Psoas muscle (tissue), 8 donors: Measurements from ENCODE around the gene CHRM2. TPM values are rescaled to one million over a fixed set of nuclear protein-coding genes. Genes with fewer than 3 reads are reported as not detected.

ENCODE experiments used
- ATAC-seq, 4 donors: fragments of 200-7000 bp; cut with Tn5 transposase; one replicate each; pipeline ENCODE4 v1.9.1; 2020; ENCODE audit warnings: moderate library complexity in 3 of 4, mild to moderate bottlenecking in 2 of 4
- DNase-seq, 2 donors: peaks; one replicate each; pipeline ENCODE4 v3.0.0-alpha.2; 2020
- H3K27ac ChIP-seq: fragments of 200-600 bp; one replicate; pipeline ENCODE4 v1.8.0; 2022
- H3K27me3 ChIP-seq, 3 donors: fragments of 200-600 bp in 1 of 3; one replicate each; pipeline versions ENCODE4 v1.6.1 to v1.8.0; 2013 to 2022; ENCODE audit warnings: low read length in 2 of 3, mild to moderate bottlenecking in 2 of 3, moderate library complexity in 1 of 3; ENCODE audit not compliant: insufficient read depth in 3 of 3
- H3K36me3 ChIP-seq, 2 donors: fragments of 200-600 bp in 1 of 2; one replicate each; pipeline versions ENCODE4 v1.6.1 to v1.8.0; 2013 to 2022; ENCODE audit warnings: low read depth in 1 of 2, mild to moderate bottlenecking in 1 of 2, moderate library complexity in 1 of 2; ENCODE audit not compliant: insufficient read depth in 1 of 2
- H3K4me1 ChIP-seq: fragments of 200-600 bp; one replicate; pipeline ENCODE4 v1.8.0; 2022
- H3K4me3 ChIP-seq: fragments of 200-600 bp; one replicate; pipeline ENCODE4 v1.8.0; 2022; ENCODE audit warnings: mild to moderate bottlenecking
- H3K9me3 ChIP-seq: fragments of 200-600 bp; one replicate; pipeline ENCODE4 v1.8.0; 2022
- CTCF ChIP-seq: fragments of 200-600 bp; IDR thresholded peaks from one replicate; pipeline ENCODE4 v1.8.0; 2022; ENCODE audit warnings: antibody characterized with exemption
- WGBS, 3 donors: extraction: QIAGEN DNeasy Blood & Tissue Kit; methylation state at CpG; one replicate each; pipeline versions ENCODE4 v1.1.6 to v1.1.7; 2013; 5-methylcytosine and 5-hydroxymethylcytosine counted together
- intact Hi-C, 2 donors: fragments of 100-400 bp; cut with DNase I; formaldehyde crosslinking; loops; one replicate each; pipeline versions ENCODE4 v1.11.0 to v1.14.2; 2022
- polyA plus RNA-seq, 3 donors: library from polyadenylated mRNA; stranded (reverse); fragments of 200-250 nt; gene quantifications; one replicate each; pipeline ENCODE4 v1.2.3, GENCODE V29; 2013
- total RNA-seq, 4 donors: library from RNA; stranded (reverse); fragmentation: NEBNext Ultra II Directional in 2 of 4; extraction: Animal tissue kit (Norgen Biotek cat#: 25700) in 2 of 4; gene quantifications; one replicate each; pipeline versions ENCODE4 v1.2.1 to v1.2.4, GENCODE V29; 2021 to 2023
- donor health status: healthy with polysubstance abuse.
- donor health status: DM: no; HTN: no; CAD: no; lungs with moderate emphysema.
- donor health status: Bipolar disorder and iron deficiency.
- donor health status: healthy.
- donor health status: DM: yes; HTN: yes; CAD: no.
- donor health status: DM: no; HTN: no; CAD: no.
- donor health status: DM: no; HTN: no; CAD: no.
- donor health status: DM: yes; HTN: yes; CAD: no.

The CHRM2 gene
- total and polyA plus RNA-seq, 7 donors: not detected

GRCh38 chr7:136900005-136900404 lies 31.6 kb downstream of the CHRM2 start:
- DNase-seq: no peak
- Histone ChIP-seq H3K27ac (no peak overlapping the region), H3K4me3 (no peak overlapping the region), H3K36me3 (no peaks in the 10 kb centered on the region), H3K27me3 (no peaks in the 10 kb centered on the region), H3K4me1 (no peaks in the 10 kb centered on the region), H3K9me3 (no peaks in the 10 kb centered on the region)
- TF ChIP-seq CTCF: no peak
- intact Hi-C loops: no loop called here
- WGBS, 3 donors: 39 to 47% (median 43%) methylated on average over 1 of the region's 1 CpG
- ATAC-seq: no peak

GRCh38 chr7:136910771-136911170 lies 42.3 kb downstream of the CHRM2 start:
- no peak for TF ChIP-seq CTCF
- Histone ChIP-seq H3K9me3 (no peaks in the 10 kb centered on the region), H3K4me3 (no peak overlapping the region), H3K27me3 (no peaks in the 10 kb centered on the region), H3K27ac (no peak overlapping the region), H3K36me3 (no peaks in the 10 kb centered on the region), H3K4me1 (no peaks in the 10 kb centered on the region)
- WGBS, 3 donors: 56 to 76% (median 63%) methylated on average over 1 of the region's 1 CpG
- DNase-seq: no peak
- ATAC-seq: no peak
- intact Hi-C loops: no loop called here

- Histone ChIP-seq H3K27ac (no peak overlapping the region), H3K4me1 (no peaks in the 10 kb centered on the region), H3K9me3 (no peaks in the 10 kb centered on the region), H3K27me3 (no peaks in the 10 kb centered on the region), H3K4me3 (no peak overlapping the region), H3K36me3 (no peaks in the 10 kb centered on the region)
- 48 to 54% (median 53%) methylated on average over 6 of the region's 6 CpGs for WGBS, 3 donors
- no peak for TF ChIP-seq CTCF
- intact Hi-C loops: no loop called here
- DNase-seq (no peak), ATAC-seq (no peak)
Observed at GRCh38 chr7:136911344-136911743, 42.9 kb downstream of the CHRM2 start.

GRCh38 chr7:136912339-136912738 lies 43.9 kb downstream of the CHRM2 start:
- ATAC-seq: no peak
- TF ChIP-seq CTCF: no peak
- intact Hi-C loops: no loop called here
- Histone ChIP-seq H3K9me3 (no peaks in the 10 kb centered on the region), H3K27me3 (no peaks in the 10 kb centered on the region), H3K27ac (no peak overlapping the region), H3K36me3 (no peaks in the 10 kb centered on the region), H3K4me3 (no peak overlapping the region), H3K4me1 (no peaks in the 10 kb centered on the region)
- 62 to 72% (median 65%) methylated on average over 3 of the region's 3 CpGs for WGBS, 3 donors
- DNase-seq: no peak

- intact Hi-C loops: no loop called here
- TF ChIP-seq CTCF: no peak
- Histone ChIP-seq H3K9me3 (no peaks in the 10 kb centered on the region), H3K4me3 (no peak overlapping the region), H3K36me3 (no peaks in the 10 kb centered on the region), H3K27ac (no peak overlapping the region), H3K4me1 (no peaks in the 10 kb centered on the region), H3K27me3 (no peaks in the 10 kb centered on the region)
- WGBS, 3 donors: 78 to 89% (median 87%) methylated on average over 3 of the region's 3 CpGs
- DNase-seq: no peak
- no peak for ATAC-seq
Observed at GRCh38 chr7:136914016-136914415, 45.6 kb downstream of the CHRM2 start.
